Measurements from ENCODE around the gene POP4.
A peak's percentile ranks its signal among the peaks of the same experiment; 100 is the strongest.
"Not testable (repeated sequence)": the region's sequence is repeated elsewhere in the genome, so short reads cannot be mapped to it uniquely, and the experiment has no call there.

POP4 gene

GRCh38 chr19:29605653-29606419 lies at the start of gene POP4:
Gene POP4 (plus strand): TSS chr19:29606283. CDS start chr19:29606319, 36 bp downstream.
- H3K4me3 ChIP-seq (replicated peaks; ENCODE audit: low read depth, low read length), result peak within 1 kb of the TSS; percentile 100
- DNase-seq (ENCODE audit: low read depth), result peak; percentile 96

GRCh38 chr19:29559110-29559509 lies 47.0 kb upstream of the POP4 start:
- DNase-seq (ENCODE audit: low read depth); H3K4me3 ChIP-seq (replicated peaks; ENCODE audit: low read depth, low read length): not testable (repeated sequence)

More at GRCh38 chr19:29605653-29606419, at the start of gene POP4:
- no peak for TF ChIP-seq CTCF (IDR thresholded peaks at IDR 0.05; ENCODE audit: low read length, missing control alignments)

- TF ChIP-seq CTCF (IDR thresholded peaks at IDR 0.05; ENCODE audit: low read length, missing control alignments), result no peak
- no peak for DNase-seq (ENCODE audit: low read depth)
- no peak overlapping the region for H3K4me3 ChIP-seq (replicated peaks; ENCODE audit: low read depth, low read length)
Measured at GRCh38 chr19:29559743-29560142, 46.3 kb upstream of the POP4 start.

- DNase-seq (ENCODE audit: low read depth), result no peak
Measured at GRCh38 chr19:29560313-29561075, 45.6 kb upstream of the POP4 start.

GRCh38 chr19:29561601-29562000 lies 44.5 kb upstream of the POP4 start:
- H3K4me3 ChIP-seq (replicated peaks; ENCODE audit: low read depth, low read length), result no peak overlapping the region

More at GRCh38 chr19:29560313-29561075, 45.6 kb upstream of the POP4 start:
- no peak overlapping the region for H3K4me3 ChIP-seq (replicated peaks; ENCODE audit: low read depth, low read length)
- no peak for TF ChIP-seq CTCF (IDR thresholded peaks at IDR 0.05; ENCODE audit: low read length, missing control alignments)

GRCh38 chr19:29562299-29563297 lies 43.5 kb upstream of the POP4 start:
- TF ChIP-seq CTCF (IDR thresholded peaks at IDR 0.05; ENCODE audit: low read length, missing control alignments), result no peak
- no peak overlapping the region for H3K4me3 ChIP-seq (replicated peaks; ENCODE audit: low read depth, low read length)
- no peak for DNase-seq (ENCODE audit: low read depth)

More at GRCh38 chr19:29561601-29562000, 44.5 kb upstream of the POP4 start:
- no peak for DNase-seq (ENCODE audit: low read depth)
- TF ChIP-seq CTCF (IDR thresholded peaks at IDR 0.05; ENCODE audit: low read length, missing control alignments), result no peak

All from fibroblast of pulmonary artery (primary cell).